Urothelium cell line (cell line): ENCODE results near the gene UGGT2.
"Not testable (repeated sequence)": the region's sequence is repeated elsewhere in the genome, so short reads cannot be mapped to it uniquely, and the experiment has no call there.

ENCODE experiments used
- DNase-seq: peaks from one replicate; pipeline ENCODE4 v3.0.0; 2011; ENCODE audit warnings: low spot score, mixed read lengths
- FAIRE-seq: peaks from 2 replicates; lab custom pipeline; 2011; peaks lifted over from hg19 to GRCh38; lab: Jason Lieb, UNC

The UGGT2 gene

GRCh38 chr13:95762626-95763025, 290.6 kb downstream of the UGGT2 start:
- not testable (repeated sequence) for FAIRE-seq

GRCh38 chr13:95756072-95756471, 297.1 kb downstream of the UGGT2 start:
- FAIRE-seq (no peak), DNase-seq (no peak)

More at GRCh38 chr13:95762626-95763025, 290.6 kb downstream of the UGGT2 start:
- not testable (repeated sequence) for DNase-seq

- no peak for FAIRE-seq
- no peak for DNase-seq
Measured at GRCh38 chr13:95754069-95754468, 299.1 kb downstream of the UGGT2 start.

- FAIRE-seq (no peak), DNase-seq (no peak)
Measured at GRCh38 chr13:95752677-95753076, 300.5 kb downstream of the UGGT2 start.
